Measurements from ENCODE around the gene COL25A1.
"Not testable (repeated sequence)": the region's sequence is repeated elsewhere in the genome, so short reads cannot be mapped to it uniquely, and the experiment has no call there.

Gene COL25A1

DNA sequence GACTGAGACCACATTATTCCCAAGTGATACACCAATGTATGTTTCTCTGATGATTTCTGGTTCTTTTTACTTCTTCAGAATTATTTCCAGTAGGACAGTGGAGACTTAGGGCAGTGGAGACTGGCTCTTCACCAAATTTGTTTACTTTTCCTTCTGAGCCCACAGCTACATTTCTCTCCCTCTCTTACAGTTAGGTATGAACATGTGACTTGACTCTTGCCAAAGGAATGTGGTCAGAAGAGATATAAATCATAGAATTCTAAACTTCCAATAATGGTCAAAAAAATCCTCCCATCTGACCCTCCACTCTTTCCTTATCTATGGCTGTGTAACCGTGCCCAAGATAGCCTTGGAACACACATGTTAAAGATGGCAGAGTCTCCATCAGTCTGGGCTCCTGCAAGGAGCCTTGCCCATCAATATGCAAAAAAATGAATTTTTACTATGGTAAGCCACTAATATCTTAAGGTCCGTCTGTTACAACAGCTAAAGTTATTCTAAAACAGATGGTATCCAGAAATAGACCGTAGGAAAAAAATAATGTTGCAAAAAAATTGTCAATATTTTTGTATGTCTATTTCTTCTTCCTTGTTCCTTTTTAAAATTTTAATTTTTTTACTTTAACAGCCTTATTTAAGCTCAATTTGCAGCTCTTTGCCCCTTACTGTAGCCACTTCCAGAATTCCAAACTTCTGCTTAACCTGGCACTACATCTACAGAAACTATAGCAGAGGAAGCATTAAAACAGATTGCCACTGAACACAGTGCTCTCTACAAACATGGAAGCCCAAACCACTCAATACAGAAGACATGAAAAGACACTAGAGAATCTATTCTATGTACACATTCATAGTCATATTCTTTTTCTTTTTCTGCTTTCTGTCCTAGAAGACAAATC lies 260.7 kb downstream of the COL25A1 start:
- Histone ChIP-seq H2AFZ (ENCODE audit: low read length, unreplicated experiment) (no peak overlapping the region), H3K36me3 (ENCODE audit: insufficient read depth, low read length) (no peaks in the 10 kb centered on the region), H3K79me2 (ENCODE audit: control insufficient read depth, insufficient read depth, low read length, unreplicated experiment) (no peaks in the 10 kb centered on the region)

DNA sequence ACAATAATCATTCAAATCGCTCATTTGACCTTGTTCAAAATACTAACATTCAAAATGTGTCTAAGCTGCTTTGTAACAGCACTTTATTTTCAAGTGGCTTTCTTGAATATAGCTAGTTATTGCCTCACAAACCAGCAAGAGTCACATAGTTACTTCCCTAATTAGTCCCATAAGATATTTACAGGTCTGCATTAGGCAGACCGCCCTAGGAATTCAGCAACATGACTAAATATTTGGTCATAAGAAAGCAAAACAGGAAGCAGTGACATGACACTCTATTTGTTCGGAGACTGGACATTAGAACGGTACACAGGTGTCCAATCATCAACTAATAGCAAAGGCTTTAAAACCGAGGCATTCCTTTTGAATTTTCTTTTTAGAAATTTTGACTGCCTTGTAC lies 262.0 kb downstream of the COL25A1 start:
- no peak overlapping the region for H3K27ac ChIP-seq (ENCODE audit: low read depth, low read length)
- no peaks in the 10 kb centered on the region for H3K79me2 ChIP-seq (ENCODE audit: control insufficient read depth, insufficient read depth, low read length, unreplicated experiment)
- H3K4me1 ChIP-seq (ENCODE audit: control insufficient read depth, insufficient read depth, low read length, unreplicated experiment), result no peaks in the 10 kb centered on the region
- no peak overlapping the region for H2AFZ ChIP-seq (ENCODE audit: low read length, unreplicated experiment)
- H3K36me3 ChIP-seq (ENCODE audit: insufficient read depth, low read length), result no peaks in the 10 kb centered on the region
- H3K27me3 ChIP-seq (ENCODE audit: insufficient read depth, low read length), result no peaks in the 10 kb centered on the region
- no peak overlapping the region for H3K4me3 ChIP-seq (ENCODE audit: low read depth, low read length)

More for the DNA sequence above, 260.7 kb downstream of the COL25A1 start:
- Histone ChIP-seq H3K27ac (ENCODE audit: low read depth, low read length) (no peak overlapping the region), H3K4me1 (ENCODE audit: control insufficient read depth, insufficient read depth, low read length, unreplicated experiment) (peaks cover 9% of the 10 kb centered on the region), H3K27me3 (ENCODE audit: insufficient read depth, low read length) (no peaks in the 10 kb centered on the region), H3K4me3 (ENCODE audit: low read depth, low read length) (no peak overlapping the region)

DNA sequence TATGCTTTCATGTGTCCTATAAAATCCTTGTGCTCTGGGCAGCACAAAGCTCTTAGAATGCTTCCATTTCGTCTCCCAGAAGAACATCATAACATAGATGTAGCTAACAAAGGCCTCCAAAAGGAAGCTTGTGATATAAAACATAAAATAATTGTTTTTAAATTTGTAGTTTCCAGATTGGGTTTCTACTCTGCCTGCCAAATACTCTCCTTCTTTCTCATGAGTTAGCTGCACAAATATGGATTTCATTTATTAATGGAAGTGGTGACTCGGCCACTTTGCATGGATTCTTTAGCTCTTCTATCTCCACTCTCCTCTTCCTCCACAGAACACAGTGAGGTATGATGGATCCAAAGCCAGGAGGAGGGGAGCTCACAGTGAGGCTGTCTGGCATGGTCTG lies 265.4 kb downstream of the COL25A1 start:
- Histone ChIP-seq H3K27me3 (ENCODE audit: insufficient read depth, low read length) (no peaks in the 10 kb centered on the region), H3K36me3 (ENCODE audit: insufficient read depth, low read length) (no peaks in the 10 kb centered on the region), H3K4me1 (ENCODE audit: control insufficient read depth, insufficient read depth, low read length, unreplicated experiment) (no peaks in the 10 kb centered on the region), H2AFZ (ENCODE audit: low read length, unreplicated experiment) (no peak overlapping the region), H3K27ac (ENCODE audit: low read depth, low read length) (no peak overlapping the region), H3K79me2 (ENCODE audit: control insufficient read depth, insufficient read depth, low read length, unreplicated experiment) (no peaks in the 10 kb centered on the region), H3K4me3 (ENCODE audit: low read depth, low read length) (no peak overlapping the region)

DNA sequence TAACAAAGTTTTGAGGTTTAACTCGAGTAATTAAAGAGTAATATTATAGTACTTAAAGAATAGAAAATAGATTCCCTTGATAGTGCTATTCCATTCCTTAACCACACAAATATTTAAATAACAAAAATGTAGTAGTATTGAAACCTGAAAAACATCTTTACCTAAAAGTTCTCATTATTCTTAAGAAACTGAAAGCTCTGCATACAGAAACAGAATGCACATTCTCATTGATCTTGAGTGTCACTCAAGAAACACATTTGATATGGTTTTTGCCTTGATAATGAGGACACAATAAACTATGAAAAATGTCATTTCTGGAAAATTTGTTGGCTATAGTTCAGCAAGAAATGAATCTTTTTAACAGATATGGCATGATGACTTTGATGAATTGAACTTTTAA lies 268.5 kb downstream of the COL25A1 start:
- Histone ChIP-seq H3K79me2 (ENCODE audit: control insufficient read depth, insufficient read depth, low read length, unreplicated experiment) (no peaks in the 10 kb centered on the region), H3K36me3 (ENCODE audit: insufficient read depth, low read length) (no peaks in the 10 kb centered on the region), H2AFZ (ENCODE audit: low read length, unreplicated experiment) (no peak overlapping the region)

DNA sequence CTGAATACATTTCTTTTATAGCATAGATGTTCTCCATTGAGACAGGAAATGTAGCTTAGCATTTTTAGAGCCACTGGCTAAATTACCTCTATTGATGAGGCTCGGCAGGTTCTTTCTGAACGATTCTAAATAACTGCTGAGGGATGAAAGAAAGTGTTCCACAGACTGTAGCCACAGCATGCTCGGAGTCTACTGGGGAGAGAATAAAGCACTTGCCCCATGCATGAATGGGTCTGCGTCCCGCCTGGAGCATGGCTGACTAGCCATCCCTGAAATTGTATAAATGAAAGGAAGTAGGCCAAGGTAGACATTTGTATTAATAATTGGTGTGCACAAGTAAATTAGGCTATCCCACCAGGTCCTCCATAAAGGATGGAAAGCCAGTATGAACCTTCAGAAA lies 269.8 kb downstream of the COL25A1 start:
- H3K27me3 ChIP-seq (ENCODE audit: insufficient read depth, low read length), result no peaks in the 10 kb centered on the region
- no peak overlapping the region for H3K4me3 ChIP-seq (ENCODE audit: low read depth, low read length)
- no peaks in the 10 kb centered on the region for H3K36me3 ChIP-seq (ENCODE audit: insufficient read depth, low read length)
- no peaks in the 10 kb centered on the region for H3K4me1 ChIP-seq (ENCODE audit: control insufficient read depth, insufficient read depth, low read length, unreplicated experiment)
- no peaks in the 10 kb centered on the region for H3K79me2 ChIP-seq (ENCODE audit: control insufficient read depth, insufficient read depth, low read length, unreplicated experiment)
- H3K27ac ChIP-seq (ENCODE audit: low read depth, low read length), result no peak overlapping the region
- no peak overlapping the region for H2AFZ ChIP-seq (ENCODE audit: low read length, unreplicated experiment)

More for the DNA sequence above, 268.5 kb downstream of the COL25A1 start:
- no peak overlapping the region for H3K4me3 ChIP-seq (ENCODE audit: low read depth, low read length)
- H3K27ac ChIP-seq (ENCODE audit: low read depth, low read length), result no peak overlapping the region
- no peaks in the 10 kb centered on the region for H3K27me3 ChIP-seq (ENCODE audit: insufficient read depth, low read length)
- H3K4me1 ChIP-seq (ENCODE audit: control insufficient read depth, insufficient read depth, low read length, unreplicated experiment), result no peaks in the 10 kb centered on the region

DNA sequence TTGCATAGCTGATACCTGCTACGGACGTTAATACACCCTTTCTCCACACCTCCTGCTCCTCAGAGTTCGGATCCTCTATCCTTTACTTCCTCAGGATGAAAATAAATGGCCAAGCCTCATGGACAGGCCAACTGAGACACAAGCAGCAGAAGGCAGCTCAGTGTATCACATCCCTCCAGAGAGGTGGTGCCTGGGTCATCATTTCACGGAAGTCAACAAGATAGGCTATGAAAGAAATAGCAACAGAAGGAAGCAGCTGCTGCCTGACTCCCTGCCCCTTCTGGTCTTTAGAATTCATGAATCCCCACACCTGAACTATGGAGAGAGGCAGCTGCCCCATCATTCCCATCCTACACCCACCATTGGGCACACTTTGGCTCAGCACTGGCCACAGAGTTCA lies 272.5 kb downstream of the COL25A1 start:
- H3K36me3 ChIP-seq (ENCODE audit: insufficient read depth, low read length), result no peaks in the 10 kb centered on the region
- no peak overlapping the region for H2AFZ ChIP-seq (ENCODE audit: low read length, unreplicated experiment)
- H3K27me3 ChIP-seq (ENCODE audit: insufficient read depth, low read length), result no peaks in the 10 kb centered on the region
- no peak overlapping the region for H3K4me3 ChIP-seq (ENCODE audit: low read depth, low read length)
- H3K27ac ChIP-seq (ENCODE audit: low read depth, low read length), result no peak overlapping the region
- H3K4me1 ChIP-seq (ENCODE audit: control insufficient read depth, insufficient read depth, low read length, unreplicated experiment), result peaks cover 7% of the 10 kb centered on the region
- H3K79me2 ChIP-seq (ENCODE audit: control insufficient read depth, insufficient read depth, low read length, unreplicated experiment), result no peaks in the 10 kb centered on the region

DNA sequence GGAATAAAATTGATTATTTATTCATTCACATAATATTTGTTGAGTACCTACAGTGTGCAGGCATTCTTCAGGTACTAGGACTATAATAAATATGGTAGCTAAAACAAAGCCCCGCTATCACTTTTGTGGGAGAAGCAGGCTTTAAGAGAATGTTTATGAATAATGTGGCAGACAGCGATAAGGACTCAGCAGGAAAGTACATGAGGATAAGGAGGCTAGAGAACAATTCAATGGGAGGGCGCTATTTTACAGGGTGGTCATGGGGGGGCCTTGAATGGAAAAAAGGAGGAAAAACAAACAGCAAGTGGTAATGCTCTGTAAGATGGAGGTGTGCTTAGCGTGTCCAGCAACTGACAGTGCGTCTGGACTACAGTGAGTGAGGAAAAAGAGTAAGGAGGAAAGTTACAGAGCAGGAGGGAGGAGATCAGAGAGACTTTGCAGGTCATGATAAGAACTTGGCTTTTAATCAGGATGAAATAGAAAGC lies 275.4 kb downstream of the COL25A1 start:
- H2AFZ ChIP-seq (ENCODE audit: low read length, unreplicated experiment), result peak overlapping the region; percentile 25
- H3K4me3 ChIP-seq (ENCODE audit: low read depth, low read length), result no peak overlapping the region
- no peaks in the 10 kb centered on the region for H3K79me2 ChIP-seq (ENCODE audit: control insufficient read depth, insufficient read depth, low read length, unreplicated experiment)
- H3K27me3 ChIP-seq (ENCODE audit: insufficient read depth, low read length), result no peaks in the 10 kb centered on the region
- peaks cover 7% of the 10 kb centered on the region for H3K4me1 ChIP-seq (ENCODE audit: control insufficient read depth, insufficient read depth, low read length, unreplicated experiment)
- no peak overlapping the region for H3K27ac ChIP-seq (ENCODE audit: low read depth, low read length)
- H3K36me3 ChIP-seq (ENCODE audit: insufficient read depth, low read length), result no peaks in the 10 kb centered on the region

DNA sequence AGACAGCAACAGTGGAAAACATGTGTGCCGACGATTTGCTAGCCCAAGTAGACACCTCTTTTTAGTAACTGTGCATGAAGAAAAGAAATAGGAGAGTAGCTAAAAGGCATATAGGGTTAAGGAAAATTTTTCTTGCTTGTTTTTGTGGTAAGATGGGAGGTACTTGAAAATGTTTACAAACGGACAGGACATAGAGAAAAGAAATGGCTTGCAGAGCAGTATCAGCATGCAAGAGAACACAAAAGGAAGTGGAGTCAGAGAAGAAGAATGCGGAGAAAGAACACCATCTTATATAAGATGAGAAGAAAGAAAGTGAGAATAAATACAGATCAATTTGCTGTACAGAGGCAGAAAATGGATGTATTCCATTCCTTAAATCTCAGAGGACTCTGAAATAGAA lies 275.9 kb downstream of the COL25A1 start:
- Histone ChIP-seq H3K4me3 (ENCODE audit: low read depth, low read length) (no peak overlapping the region), H3K4me1 (ENCODE audit: control insufficient read depth, insufficient read depth, low read length, unreplicated experiment) (peaks cover 7% of the 10 kb centered on the region), H2AFZ (ENCODE audit: low read length, unreplicated experiment) (peak overlapping the region; percentile 25), H3K27me3 (ENCODE audit: insufficient read depth, low read length) (no peaks in the 10 kb centered on the region), H3K36me3 (ENCODE audit: insufficient read depth, low read length) (no peaks in the 10 kb centered on the region), H3K79me2 (ENCODE audit: control insufficient read depth, insufficient read depth, low read length, unreplicated experiment) (no peaks in the 10 kb centered on the region), H3K27ac (ENCODE audit: low read depth, low read length) (no peak overlapping the region)

DNA sequence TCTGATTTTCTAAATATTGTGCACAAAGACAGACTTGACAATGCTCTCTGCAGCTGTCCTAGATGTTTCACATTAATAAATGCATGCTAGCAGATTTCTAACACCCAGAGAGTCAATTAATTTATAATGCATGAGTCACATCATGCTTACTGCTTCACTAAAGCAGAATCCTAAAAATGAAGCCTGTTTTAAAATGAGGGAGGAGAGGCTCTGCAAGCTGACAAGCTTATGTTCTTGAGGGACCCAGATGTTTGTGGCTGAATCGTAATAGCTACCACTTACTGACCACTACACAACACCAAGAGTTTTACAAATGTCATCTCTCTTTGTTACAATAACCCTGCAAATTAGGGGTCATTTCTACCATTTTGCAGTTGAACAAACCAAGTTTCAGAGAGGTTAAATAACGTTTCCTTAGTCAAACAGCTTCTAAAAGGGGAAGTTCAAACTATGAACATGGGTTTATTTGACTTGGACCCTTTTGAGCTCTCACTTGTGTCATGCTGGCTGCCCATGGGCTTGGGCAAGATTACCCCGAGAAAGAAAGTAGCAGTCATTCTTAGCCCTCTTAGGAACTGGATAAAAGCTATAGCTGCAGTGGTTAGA lies 276.9 kb downstream of the COL25A1 start:
- Histone ChIP-seq H3K27ac (ENCODE audit: low read depth, low read length) (no peak overlapping the region), H3K4me3 (ENCODE audit: low read depth, low read length) (no peak overlapping the region), H3K27me3 (ENCODE audit: insufficient read depth, low read length) (no peaks in the 10 kb centered on the region), H3K4me1 (ENCODE audit: control insufficient read depth, insufficient read depth, low read length, unreplicated experiment) (peaks cover 7% of the 10 kb centered on the region), H3K36me3 (ENCODE audit: insufficient read depth, low read length) (no peaks in the 10 kb centered on the region), H2AFZ (ENCODE audit: low read length, unreplicated experiment) (no peak overlapping the region), H3K79me2 (ENCODE audit: control insufficient read depth, insufficient read depth, low read length, unreplicated experiment) (no peaks in the 10 kb centered on the region)

DNA sequence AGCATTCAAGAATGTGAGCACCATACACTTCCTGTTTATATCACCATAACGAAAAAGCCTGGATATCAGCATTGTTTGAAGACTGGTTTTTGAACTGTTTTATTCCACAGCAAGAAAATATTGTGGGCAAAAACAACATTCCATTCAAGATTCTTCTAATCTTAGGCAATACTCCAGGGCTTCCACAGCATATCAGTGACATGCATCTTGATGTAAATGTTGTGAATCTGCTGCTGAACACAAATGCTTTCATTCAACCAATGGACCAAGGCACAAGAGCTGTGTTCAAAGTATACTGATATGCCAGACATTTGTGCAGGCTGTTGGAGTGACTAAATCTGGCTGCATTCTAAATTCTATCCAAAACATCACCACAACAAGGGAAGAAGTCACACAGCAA lies 279.5 kb downstream of the COL25A1 start:
- H3K36me3 ChIP-seq (ENCODE audit: insufficient read depth, low read length), result no peaks in the 10 kb centered on the region
- H3K4me1 ChIP-seq (ENCODE audit: control insufficient read depth, insufficient read depth, low read length, unreplicated experiment), result peaks cover 7% of the 10 kb centered on the region
- no peak overlapping the region for H2AFZ ChIP-seq (ENCODE audit: low read length, unreplicated experiment)
- no peaks in the 10 kb centered on the region for H3K79me2 ChIP-seq (ENCODE audit: control insufficient read depth, insufficient read depth, low read length, unreplicated experiment)
- H3K27me3 ChIP-seq (ENCODE audit: insufficient read depth, low read length), result no peaks in the 10 kb centered on the region
- no peak overlapping the region for H3K4me3 ChIP-seq (ENCODE audit: low read depth, low read length)
- H3K27ac ChIP-seq (ENCODE audit: low read depth, low read length), result no peak overlapping the region

DNA sequence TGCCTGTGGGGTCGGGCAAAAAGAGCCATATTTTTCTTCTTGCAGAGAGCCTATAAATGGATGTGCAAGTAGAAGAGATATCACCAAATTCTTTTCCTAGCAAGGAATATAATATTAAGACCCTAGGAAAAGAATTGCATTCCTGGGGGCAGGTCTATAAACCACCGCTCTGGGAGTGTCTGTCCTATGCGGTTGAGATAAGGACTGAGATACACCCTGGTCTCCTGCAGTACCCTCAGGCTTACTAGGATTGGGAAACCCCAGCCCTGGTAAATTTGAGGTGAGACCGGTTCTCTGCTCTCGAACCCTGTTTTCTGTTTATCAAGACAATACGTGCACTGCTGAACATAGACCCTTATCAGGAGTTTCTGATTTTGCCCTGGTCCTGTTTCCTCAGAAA lies 280.8 kb downstream of the COL25A1 start:
- H3K79me2 ChIP-seq (ENCODE audit: control insufficient read depth, insufficient read depth, low read length, unreplicated experiment); H3K36me3 ChIP-seq (ENCODE audit: insufficient read depth, low read length); H2AFZ ChIP-seq (ENCODE audit: low read length, unreplicated experiment); H3K4me1 ChIP-seq (ENCODE audit: control insufficient read depth, insufficient read depth, low read length, unreplicated experiment); H3K27me3 ChIP-seq (ENCODE audit: insufficient read depth, low read length); H3K4me3 ChIP-seq (ENCODE audit: low read depth, low read length); H3K27ac ChIP-seq (ENCODE audit: low read depth, low read length): not testable (repeated sequence)
